ENCODE results near the gene MTREX.

The MTREX gene

GRCh38 chr5:55360190-55360589 is 52.4 kb downstream of the MTREX start:
- no peak overlapping the region for H3K27ac ChIP-seq
- TF ChIP-seq CTCF (conservative IDR thresholded peaks at IDR 0.05) = no peak
- TF ChIP-seq ZFX (IDR thresholded peaks at IDR 0.05) = no peak

DNA sequence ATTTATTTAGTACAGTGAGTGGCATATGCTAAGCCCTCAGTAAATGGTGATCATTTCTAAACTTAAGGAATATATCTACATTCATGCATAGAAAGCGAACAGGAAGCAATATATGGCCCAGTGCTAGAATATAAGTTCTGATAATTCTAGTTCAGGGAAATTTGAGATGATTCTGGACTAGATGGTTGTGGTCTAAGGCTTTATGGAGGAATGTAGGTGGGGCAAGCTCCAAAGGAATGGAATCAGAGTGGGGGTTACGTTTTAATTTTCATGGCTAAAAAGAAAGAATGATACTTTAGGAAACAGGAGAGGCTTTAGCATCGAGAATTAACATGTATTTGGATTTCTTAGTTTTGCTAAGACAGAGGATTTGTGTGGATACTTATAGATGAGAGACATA is 56.1 kb downstream of the MTREX start:
- H3K27ac ChIP-seq = no peak overlapping the region
- no peak for TF ChIP-seq CTCF (conservative IDR thresholded peaks at IDR 0.05)
- TF ChIP-seq ZFX (IDR thresholded peaks at IDR 0.05) = no peak

DNA sequence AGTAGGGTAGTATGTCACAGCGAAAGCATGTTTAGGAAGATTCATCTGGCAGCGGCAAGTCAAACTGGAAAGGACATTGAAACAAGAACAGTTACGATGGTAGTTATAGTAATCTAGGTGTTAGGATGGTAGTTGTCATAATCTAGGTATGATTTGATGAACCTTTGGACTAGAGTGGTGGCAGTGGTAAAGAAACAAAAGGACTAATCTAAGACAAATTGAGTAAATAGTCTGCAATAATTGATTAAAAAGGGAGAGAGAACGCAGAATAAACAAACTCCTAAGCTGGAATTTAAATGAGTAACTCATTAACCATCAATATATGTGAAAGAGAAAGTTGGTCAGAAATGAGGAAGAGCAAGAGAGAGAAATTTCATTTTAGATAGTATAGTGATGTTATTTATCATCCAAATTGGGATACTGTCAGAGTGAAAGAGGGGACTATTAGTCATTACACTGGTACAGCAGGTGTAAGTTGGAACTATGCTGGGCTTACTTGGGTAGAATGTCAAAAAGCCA is 56.8 kb downstream of the MTREX start:
- H3K27ac ChIP-seq = no peak overlapping the region
- no peak for TF ChIP-seq CTCF (conservative IDR thresholded peaks at IDR 0.05)
- TF ChIP-seq ZFX (IDR thresholded peaks at IDR 0.05) = no peak

- H3K27ac ChIP-seq = no peak overlapping the region
- TF ChIP-seq CTCF (conservative IDR thresholded peaks at IDR 0.05) = no peak
These were observed 62.6 kb downstream of the MTREX start for GRCh38 chr5:55370291-55370925.

DNA sequence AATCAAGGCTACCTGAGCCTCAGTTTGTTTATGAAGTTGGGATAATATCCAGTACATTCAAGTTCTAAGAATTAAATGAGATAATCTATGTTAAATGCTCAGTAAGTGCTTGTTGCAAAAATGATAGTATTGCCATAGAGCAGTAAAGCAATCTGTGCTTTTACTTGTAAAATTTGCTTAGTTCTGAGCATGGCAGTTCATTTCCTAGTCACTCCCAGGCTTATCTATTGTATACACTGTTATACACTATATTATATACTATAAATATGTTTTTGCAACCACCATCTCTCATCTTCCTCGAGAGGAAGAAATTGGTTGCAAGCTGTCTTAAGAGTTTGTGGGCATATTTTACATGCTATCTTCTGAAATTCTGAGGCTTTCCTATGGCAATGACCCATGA is 63.4 kb downstream of the MTREX start:
- no peak overlapping the region for H3K27ac ChIP-seq
- no peak for TF ChIP-seq ZFX (IDR thresholded peaks at IDR 0.05)
- no peak for TF ChIP-seq CTCF (conservative IDR thresholded peaks at IDR 0.05)

DNA sequence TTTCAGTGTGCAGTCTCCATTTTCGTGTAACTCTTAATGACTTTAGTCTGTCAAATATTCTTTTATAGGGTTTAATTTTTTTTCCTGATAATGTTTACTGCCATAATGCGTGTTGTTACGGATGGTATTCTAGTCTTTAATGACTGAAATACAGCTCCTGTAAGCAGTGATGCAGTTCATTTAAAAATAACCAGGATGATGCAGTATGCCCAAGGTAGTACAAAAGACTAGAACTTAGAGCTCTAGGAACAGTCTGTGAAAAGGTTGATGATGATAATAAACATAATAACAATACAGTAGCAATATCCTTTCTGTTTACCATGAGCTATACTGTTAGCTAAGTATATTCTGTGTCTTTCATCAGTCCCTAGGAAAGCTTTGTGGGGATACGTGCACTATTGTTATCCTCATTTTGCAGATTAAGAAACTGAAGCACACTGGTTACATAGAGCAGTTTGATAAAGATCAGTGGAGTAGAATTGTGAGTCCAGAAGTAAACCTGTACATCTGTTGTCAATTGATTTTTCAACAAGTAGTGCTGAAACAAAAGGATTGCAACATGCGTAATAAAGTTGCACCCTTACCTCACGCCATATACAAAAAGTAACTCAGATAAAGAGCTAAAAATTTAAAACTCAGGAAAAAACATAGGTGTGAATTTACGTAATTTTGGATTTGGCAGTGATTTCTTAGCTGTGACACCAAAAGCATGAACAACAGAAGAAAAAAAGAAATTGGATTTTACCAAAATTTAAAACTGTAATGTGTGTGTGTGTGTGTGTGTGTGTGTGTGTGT is 64.5 kb downstream of the MTREX start:
- H3K27ac ChIP-seq = no peak overlapping the region
- TF ChIP-seq CTCF (conservative IDR thresholded peaks at IDR 0.05) = no peak
- TF ChIP-seq ZFX (IDR thresholded peaks at IDR 0.05) = no peak

GRCh38 chr5:55377810-55378209 is 70.0 kb downstream of the MTREX start:
- no peak for TF ChIP-seq ZFX (IDR thresholded peaks at IDR 0.05)
- no peak for TF ChIP-seq CTCF (conservative IDR thresholded peaks at IDR 0.05)

More at GRCh38 chr5:55377810-55378209, 70.0 kb downstream of the MTREX start:
- no peak overlapping the region for H3K27ac ChIP-seq

Measured in C4-2B (cell line).